HFFc6 (cell line): ENCODE results near the gene EPB41. TPM values are rescaled to one million over a fixed set of nuclear protein-coding genes. Genes with fewer than 3 reads are reported as not detected.

Experiments
- DNase-seq: peaks from one replicate; pipeline ENCODE4 v3.0.0-alpha.2; 2018
- H3K27ac Mint-ChIP-seq: 2 replicates; pipeline ENCODE4 v1.8.0; 2020; ENCODE audit warnings: mild to moderate bottlenecking, mixed read lengths
- H3K27me3 Mint-ChIP-seq: 2 replicates; pipeline ENCODE4 v1.8.0; 2021; ENCODE audit warnings: mild to moderate bottlenecking, moderate library complexity, mixed read lengths; ENCODE audit not compliant: insufficient read depth
- H3K36me3 Mint-ChIP-seq: 2 replicates; pipeline ENCODE4 v1.8.0; 2021; ENCODE audit warnings: low read depth, mixed read lengths
- H3K4me1 Mint-ChIP-seq: 2 replicates; pipeline ENCODE4 v1.8.0; 2020; ENCODE audit warnings: low read depth, mixed read lengths
- H3K4me3 Mint-ChIP-seq: 2 replicates; pipeline ENCODE4 v1.8.0; 2020; ENCODE audit warnings: mild to moderate bottlenecking, moderate library complexity, mixed read lengths
- H3K9me3 Mint-ChIP-seq: 2 replicates; pipeline ENCODE4 v1.8.0; 2020; ENCODE audit warnings: mild to moderate bottlenecking, mixed read lengths
- CTCF ChIP-seq: fragments of 200-600 bp; sonication (generic); IDR thresholded peaks from 2 replicates; pipeline ENCODE4 v1.5.0; 2021; ENCODE audit warnings: antibody characterized with exemption, mild to moderate bottlenecking
- total RNA-seq, 6 experiments: library from RNA; stranded (reverse); fragmentation: NEBNext Ultra II Directional; extraction: Animal tissue kit (Norgen Biotek cat#: 25700); gene quantifications; 2 replicates in 1 of 6; 3 replicates in 5 of 6; pipeline ENCODE4 v1.2.3, GENCODE V29; 2021

Gene EPB41
- total RNA-seq, 6 experiments from 2014 or later: 2.4 to 8.8 (median 3.4) TPM

- H3K4me3 Mint-ChIP-seq: no peak overlapping the region
- peaks cover 9% of the 10 kb centered on the region for H3K4me1 Mint-ChIP-seq
- no peaks in the 10 kb centered on the region for H3K9me3 Mint-ChIP-seq
- TF ChIP-seq CTCF: peak; percentile 79
- H3K27me3 Mint-ChIP-seq: peaks cover 8% of the 10 kb centered on the region; the same call in 1 of the 2 replicates
- peak; percentile 78 for DNase-seq
- H3K36me3 Mint-ChIP-seq: no peaks in the 10 kb centered on the region
- peak overlapping the region; percentile 63 for H3K27ac Mint-ChIP-seq
Observed at GRCh38 chr1:28893403-28894102, 20.8 kb upstream of the EPB41 start.

- Mint-ChIP-seq H3K4me3 (no peak overlapping the region), H3K4me1 (peaks cover 9% of the 10 kb centered on the region), H3K27me3 (peaks cover 4% of the 10 kb centered on the region; the same call in 1 of the 2 replicates), H3K27ac (no peak overlapping the region), H3K36me3 (no peaks in the 10 kb centered on the region), H3K9me3 (no peaks in the 10 kb centered on the region)
- no peak for DNase-seq
- no peak for TF ChIP-seq CTCF
Observed at GRCh38 chr1:28894785-28895184, 19.6 kb upstream of the EPB41 start.

GRCh38 chr1:28895896-28896608 is 18.3 kb upstream of the EPB41 start:
- Mint-ChIP-seq H3K4me3 (no peak overlapping the region), H3K27ac (no peak overlapping the region), H3K36me3 (no peaks in the 10 kb centered on the region), H3K27me3 (peaks cover 8% of the 10 kb centered on the region), H3K4me1 (peaks cover 9% of the 10 kb centered on the region), H3K9me3 (no peaks in the 10 kb centered on the region)
- TF ChIP-seq CTCF: no peak
- DNase-seq: no peak

- H3K4me1 Mint-ChIP-seq: peaks cover 9% of the 10 kb centered on the region
- no peak for TF ChIP-seq CTCF
- DNase-seq: no peak
- H3K36me3 Mint-ChIP-seq: no peaks in the 10 kb centered on the region
- H3K27ac Mint-ChIP-seq: no peak overlapping the region
- no peaks in the 10 kb centered on the region for H3K9me3 Mint-ChIP-seq
- H3K4me3 Mint-ChIP-seq: no peak overlapping the region
- peaks cover 8% of the 10 kb centered on the region for H3K27me3 Mint-ChIP-seq
Observed at GRCh38 chr1:28896609-28896986, 17.8 kb upstream of the EPB41 start.

GRCh38 chr1:28897789-28898188 is 16.6 kb upstream of the EPB41 start:
- TF ChIP-seq CTCF: no peak
- peaks cover 9% of the 10 kb centered on the region for H3K4me1 Mint-ChIP-seq
- no peak overlapping the region for H3K4me3 Mint-ChIP-seq
- H3K27ac Mint-ChIP-seq: no peak overlapping the region
- H3K9me3 Mint-ChIP-seq: no peaks in the 10 kb centered on the region
- no peak for DNase-seq
- H3K27me3 Mint-ChIP-seq: peaks cover 8% of the 10 kb centered on the region
- no peaks in the 10 kb centered on the region for H3K36me3 Mint-ChIP-seq
